Measurements from ENCODE around the gene PLA2G1B. TPM values are rescaled to one million over a fixed set of nuclear protein-coding genes. Genes with fewer than 3 reads are reported as not detected.

The PLA2G1B gene
- total RNA-seq, 2 experiments from 2014 or later, result not detected

DNA sequence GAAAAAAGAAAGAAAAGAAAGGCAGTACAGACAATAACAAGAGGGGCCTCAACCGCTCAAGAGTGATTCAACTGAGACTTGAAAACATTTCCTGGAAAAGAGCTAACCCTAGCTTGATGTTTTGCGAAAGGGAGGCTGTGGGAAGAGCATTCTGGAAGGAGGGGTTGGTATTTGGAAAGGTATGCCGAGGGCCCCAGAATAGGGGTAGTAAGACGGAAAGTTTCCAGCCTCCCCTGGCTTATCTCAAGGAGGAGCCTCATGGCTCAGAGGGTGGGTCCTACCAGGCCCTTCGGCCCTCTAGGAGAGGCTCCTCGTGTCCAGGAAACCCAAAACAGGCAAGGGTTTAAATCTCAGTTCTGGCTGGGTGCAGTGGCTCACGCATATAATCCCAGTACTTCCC is 44.3 kb downstream of the PLA2G1B start:
- Histone ChIP-seq H4K20me1 (ENCODE audit: insufficient read depth, low read length) (no peaks in the 10 kb centered on the region), H2AFZ (ENCODE audit: low read length) (no peak overlapping the region), H3K9me2 (ENCODE audit: insufficient read depth, low read length) (no peaks in the 10 kb centered on the region), H3K4me3 (ENCODE audit: low read depth, low read length, poor library complexity, severe bottlenecking) (no peak overlapping the region), H3K4me2 (ENCODE audit: low read length) (no peak overlapping the region), H3K79me2 (ENCODE audit: insufficient read depth, low read depth, low read length) (no peaks in the 10 kb centered on the region), H3K36me3 (ENCODE audit: insufficient read depth, low read length) (no peaks in the 10 kb centered on the region), H3K27ac (ENCODE audit: low read depth, low read length, poor library complexity, severe bottlenecking) (no peak overlapping the region), H3K4me1 (ENCODE audit: insufficient read depth, low read length, poor library complexity, severe bottlenecking) (no peaks in the 10 kb centered on the region), H3K9me3 (ENCODE audit: low read length) (no peaks in the 10 kb centered on the region)
- ChIA-PET POLR2A (interaction anchor here (0.7 kb wide), 1 partner anchor 24 kb away, joined by 5 read pairs; no protein-coding TSS in a partner anchor), CTCF (ENCODE audit: unreplicated experiment) (no interaction called here)
- intact Hi-C loops (cut with micrococcal nuclease; ENCODE audit: unreplicated experiment), result no loop called here
- no TSS peak for BruUV-seq (replicated peaks)
- TF ChIP-seq, protein P1, sequence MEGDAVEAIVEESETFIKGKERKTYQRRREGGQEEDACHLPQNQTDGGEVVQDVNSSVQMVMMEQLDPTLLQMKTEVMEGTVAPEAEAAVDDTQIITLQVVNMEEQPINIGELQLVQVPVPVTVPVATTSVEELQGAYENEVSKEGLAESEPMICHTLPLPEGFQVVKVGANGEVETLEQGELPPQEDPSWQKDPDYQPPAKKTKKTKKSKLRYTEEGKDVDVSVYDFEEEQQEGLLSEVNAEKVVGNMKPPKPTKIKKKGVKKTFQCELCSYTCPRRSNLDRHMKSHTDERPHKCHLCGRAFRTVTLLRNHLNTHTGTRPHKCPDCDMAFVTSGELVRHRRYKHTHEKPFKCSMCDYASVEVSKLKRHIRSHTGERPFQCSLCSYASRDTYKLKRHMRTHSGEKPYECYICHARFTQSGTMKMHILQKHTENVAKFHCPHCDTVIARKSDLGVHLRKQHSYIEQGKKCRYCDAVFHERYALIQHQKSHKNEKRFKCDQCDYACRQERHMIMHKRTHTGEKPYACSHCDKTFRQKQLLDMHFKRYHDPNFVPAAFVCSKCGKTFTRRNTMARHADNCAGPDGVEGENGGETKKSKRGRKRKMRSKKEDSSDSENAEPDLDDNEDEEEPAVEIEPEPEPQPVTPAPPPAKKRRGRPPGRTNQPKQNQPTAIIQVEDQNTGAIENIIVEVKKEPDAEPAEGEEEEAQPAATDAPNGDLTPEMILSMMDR (conservative IDR thresholded peaks at IDR 0.05; ENCODE audit: low read length), result no peak
- TF ChIP-seq EZH2phosphoT487 (IDR thresholded peaks at IDR 0.05; ENCODE audit: borderline replicate concordance, low read depth, low read length), result no peak
- DNase-seq (ENCODE audit: low spot score), result no peak

DNA sequence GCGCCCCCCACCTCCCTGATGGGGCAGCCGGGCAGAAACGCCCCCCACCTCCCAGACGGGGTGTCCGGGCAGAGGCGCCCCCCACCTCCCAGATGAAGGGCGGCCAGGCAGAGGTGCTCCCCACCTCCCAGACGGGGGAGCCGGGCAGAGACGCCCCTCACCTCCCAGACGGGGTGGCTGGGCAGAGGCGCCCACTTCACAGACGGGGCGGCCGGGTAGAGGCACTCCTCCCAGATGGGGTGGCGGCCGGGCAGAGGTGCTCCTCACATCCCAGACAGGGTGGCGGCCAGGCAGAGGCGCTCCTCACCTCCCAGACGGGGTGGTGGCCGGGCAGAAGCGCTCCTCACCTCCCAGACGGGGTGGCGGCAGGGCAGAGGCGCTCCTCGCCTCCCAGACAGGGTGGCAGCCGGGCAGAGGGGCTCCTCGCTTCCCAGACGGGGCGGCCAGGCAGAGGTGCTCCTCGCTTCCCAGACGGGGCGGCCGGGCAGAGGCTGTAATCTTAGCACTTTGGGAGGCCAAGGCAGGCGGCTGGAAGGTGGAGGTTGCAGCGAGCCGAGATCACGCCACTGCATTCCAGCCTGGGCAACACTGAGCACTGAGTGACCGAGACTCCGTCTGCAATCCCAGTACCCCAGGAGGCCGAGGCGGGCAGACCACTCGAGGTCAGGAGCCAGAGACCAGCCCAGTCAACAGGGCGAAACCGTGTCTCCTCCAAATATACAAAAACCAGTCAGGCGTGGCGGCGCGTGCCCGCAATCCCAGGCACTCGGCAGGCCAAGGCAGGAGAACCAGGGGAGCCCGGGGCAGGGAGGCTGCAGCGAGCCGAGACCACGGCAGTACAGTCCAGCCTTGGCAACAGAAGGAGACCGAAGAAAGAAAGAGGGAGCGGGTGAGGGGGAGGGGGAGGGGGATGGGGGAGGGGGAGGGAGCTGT is 49.2 kb downstream of the PLA2G1B start:
- no peaks in the 10 kb centered on the region for H3K36me3 ChIP-seq (ENCODE audit: insufficient read depth, low read length)
- no peak overlapping the region for H3K27ac ChIP-seq (ENCODE audit: low read depth, low read length, poor library complexity, severe bottlenecking)
- no peaks in the 10 kb centered on the region for H4K20me1 ChIP-seq (ENCODE audit: insufficient read depth, low read length)
- no peak overlapping the region for H3K4me2 ChIP-seq (ENCODE audit: low read length)
- H3K9me2 ChIP-seq (ENCODE audit: insufficient read depth, low read length), result no peaks in the 10 kb centered on the region
- ChIA-PET POLR2A (no interaction called here), CTCF (ENCODE audit: unreplicated experiment) (no interaction called here)
- no TSS peak for BruUV-seq (replicated peaks)
- no peaks in the 10 kb centered on the region for H3K9me3 ChIP-seq (ENCODE audit: low read length)
- no peak overlapping the region for H2AFZ ChIP-seq (ENCODE audit: low read length)
- no peak for DNase-seq (ENCODE audit: low spot score)
- intact Hi-C loops (cut with micrococcal nuclease; ENCODE audit: unreplicated experiment), result no loop called here
- no peaks in the 10 kb centered on the region for H3K79me2 ChIP-seq (ENCODE audit: insufficient read depth, low read depth, low read length)
- no peaks in the 10 kb centered on the region for H3K4me1 ChIP-seq (ENCODE audit: insufficient read depth, low read length, poor library complexity, severe bottlenecking)
- TF ChIP-seq EZH2phosphoT487 (IDR thresholded peaks at IDR 0.05; ENCODE audit: borderline replicate concordance, low read depth, low read length), result no peak
- TF ChIP-seq, protein P1 (conservative IDR thresholded peaks at IDR 0.05; ENCODE audit: low read length), result no peak
- H3K4me3 ChIP-seq (ENCODE audit: low read depth, low read length, poor library complexity, severe bottlenecking), result no peak overlapping the region

DNA sequence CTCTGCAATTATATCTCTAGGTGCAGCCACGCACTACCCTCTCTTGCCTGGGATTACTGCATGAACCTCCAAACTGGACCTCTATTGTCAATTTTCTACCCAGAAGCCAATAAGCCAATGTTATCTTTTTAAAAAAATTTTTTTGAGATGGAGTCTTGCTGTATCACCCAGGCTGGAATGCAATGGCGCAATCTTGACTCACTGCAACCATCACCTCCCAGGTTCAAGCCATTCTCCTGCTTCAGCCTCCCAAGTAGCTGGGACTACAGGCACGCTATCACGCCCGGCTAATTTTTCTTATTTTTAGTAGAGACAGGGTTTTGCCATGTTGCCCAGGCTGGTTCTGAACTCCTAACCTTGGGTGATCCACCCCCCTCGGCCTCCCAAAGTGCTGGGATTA is 50.8 kb downstream of the PLA2G1B start:
- Histone ChIP-seq H3K9me3 (ENCODE audit: low read length) (no peaks in the 10 kb centered on the region), H3K4me1 (ENCODE audit: insufficient read depth, low read length, poor library complexity, severe bottlenecking) (no peaks in the 10 kb centered on the region), H3K79me2 (ENCODE audit: insufficient read depth, low read depth, low read length) (no peaks in the 10 kb centered on the region), H2AFZ (ENCODE audit: low read length) (no peak overlapping the region), H3K36me3 (ENCODE audit: insufficient read depth, low read length) (no peaks in the 10 kb centered on the region), H4K20me1 (ENCODE audit: insufficient read depth, low read length) (no peaks in the 10 kb centered on the region), H3K4me2 (ENCODE audit: low read length) (no peak overlapping the region), H3K27ac (ENCODE audit: low read depth, low read length, poor library complexity, severe bottlenecking) (no peak overlapping the region), H3K4me3 (ENCODE audit: low read depth, low read length, poor library complexity, severe bottlenecking) (no peak overlapping the region), H3K9me2 (ENCODE audit: insufficient read depth, low read length) (no peaks in the 10 kb centered on the region)
- DNase-seq (ENCODE audit: low spot score), result no peak
- POLR2A ChIA-PET, result no interaction called here
- CTCF ChIA-PET (ENCODE audit: unreplicated experiment), result no interaction called here
- intact Hi-C loops (cut with micrococcal nuclease; ENCODE audit: unreplicated experiment), result no loop called here
- BruUV-seq (replicated peaks), result no TSS peak
- TF ChIP-seq, protein P1 (conservative IDR thresholded peaks at IDR 0.05; ENCODE audit: low read length), result no peak
- no peak for TF ChIP-seq EZH2phosphoT487 (IDR thresholded peaks at IDR 0.05; ENCODE audit: borderline replicate concordance, low read depth, low read length)
